Upper lobe of left lung (tissue), 6 donors: ENCODE results near the gene SLC16A9. TPM values are rescaled to one million over a fixed set of nuclear protein-coding genes. Genes with fewer than 3 reads are reported as not detected.
"Not testable (repeated sequence)": the region's sequence is repeated elsewhere in the genome, so short reads cannot be mapped to it uniquely, and the experiment has no call there.

Experiments
- ATAC-seq, 2 donors: fragments of 200-7000 bp; cut with Tn5 transposase; one replicate each; pipeline ENCODE4 v1.9.1; 2022; ENCODE audit warnings: mild to moderate bottlenecking in 2 of 2, moderate library complexity in 2 of 2; ENCODE audit not compliant: low FRiP score in 2 of 2
- DNase-seq, 2 donors: peaks; one replicate each; pipeline ENCODE4 v3.0.0-alpha.2; 2019 to 2020
- H3K27ac ChIP-seq, 4 donors: fragments of 200-600 bp; sonication (generic); one replicate each; pipeline ENCODE4 v1.5.1; 2016 to 2019
- H3K27me3 ChIP-seq, 4 donors: fragments of 200-600 bp; sonication (generic); one replicate each; pipeline ENCODE4 v1.5.1; 2017 to 2019
- H3K36me3 ChIP-seq, 4 donors: fragments of 200-600 bp; sonication (generic); one replicate each; pipeline ENCODE4 v1.5.1; 2016 to 2019
- H3K4me1 ChIP-seq, 4 donors: fragments of 200-600 bp; sonication (generic); one replicate each; pipeline ENCODE4 v1.5.1; 2018 to 2019
- H3K4me3 ChIP-seq, 4 donors: fragments of 200-600 bp; sonication (generic); one replicate each; pipeline ENCODE4 v1.5.1; 2017 to 2019; ENCODE audit warnings: mild to moderate bottlenecking in 2 of 4, moderate library complexity in 1 of 4
- H3K9me3 ChIP-seq, 4 donors: fragments of 200-600 bp; sonication (generic); one replicate each; pipeline ENCODE4 v1.5.1; 2018 to 2019
- CTCF ChIP-seq, 6 experiments: fragments of 450-650 bp in 4 of 6; fragments of 200-600 bp in 2 of 6; sonication (generic) in 2 of 6; IDR thresholded peaks; one replicate each; pipeline ENCODE4 v1.5.1; 2016 to 2019; ENCODE audit warnings: antibody characterized with exemption in 6 of 6
- EP300 ChIP-seq, 4 donors: sonication (generic); formaldehyde crosslinking; IDR thresholded peaks; one replicate each; pipeline ENCODE4 v1.5.1; 2017; ENCODE audit warnings: antibody characterized with exemption in 4 of 4, control low read depth in 2 of 4
- POLR2A ChIP-seq, 4 donors: fragments of 450-650 bp; IDR thresholded peaks; one replicate each; pipeline ENCODE4 v1.5.1; 2016 to 2017; ENCODE audit warnings: antibody characterized with exemption in 4 of 4, mild to moderate bottlenecking in 2 of 4
- POLR2AphosphoS5 ChIP-seq, 2 donors: sonication (generic); formaldehyde crosslinking; IDR thresholded peaks; one replicate each; pipeline ENCODE4 v1.5.1; 2017; ENCODE audit warnings: antibody characterized with exemption in 2 of 2
- WGBS, 2 donors: methylation state at CpG; one replicate each; pipeline ENCODE4 v1.1.5; 2017 to 2018; 5-methylcytosine and 5-hydroxymethylcytosine counted together
- total RNA-seq, 6 donors: library from RNA; depleted of rRNA in 4 of 6; stranded (reverse); fragments of >200 nt in 4 of 6; gene quantifications; one replicate each; pipeline versions ENCODE4 v1.1.0 to v1.2.1, GENCODE V29; 2016 to 2021
- donor health status: DM: no; HTN: no; CAD: no; lungs with moderate emphysema.
- donor health status: DM: no; HTN: yes; CAD: no; lungs with severe emphysema.

SLC16A9 gene
- total RNA-seq, 6 donors from 2014 or later: 0.79 to 1.1 (median 1.1) TPM; not detected in 2

GRCh38 chr10:59741583-59741982 is 31.9 kb upstream of the SLC16A9 start:
- DNase-seq (no peak), ATAC-seq (no peak)
- H3K9me3 ChIP-seq: peaks cover 0 to 6% (median 0%) of the 10 kb centered on the region in 4 donors
- 88 to 92% methylated on average over 5 of the region's 5 CpGs for WGBS, 2 donors
- no peaks in the 10 kb centered on the region for H3K27me3 ChIP-seq
- no peaks in the 10 kb centered on the region for H3K36me3 ChIP-seq
- no peak overlapping the region for H3K4me3 ChIP-seq
- no peaks in the 10 kb centered on the region for H3K4me1 ChIP-seq
- H3K27ac ChIP-seq: no peak overlapping the region
- TF ChIP-seq CTCF (IDR thresholded peaks at IDR 0.05) (no peak), POLR2A (IDR thresholded peaks at IDR 0.05) (no peak), EP300 (IDR thresholded peaks at IDR 0.05) (no peak), POLR2AphosphoS5 (IDR thresholded peaks at IDR 0.05) (no peak)

- TF ChIP-seq CTCF (IDR thresholded peaks at IDR 0.05) (no peak), POLR2AphosphoS5 (IDR thresholded peaks at IDR 0.05) (no peak), POLR2A (IDR thresholded peaks at IDR 0.05) (no peak), EP300 (IDR thresholded peaks at IDR 0.05) (no peak)
- no peaks in the 10 kb centered on the region for H3K27me3 ChIP-seq
- no peak for DNase-seq
These were observed 31.4 kb upstream of the SLC16A9 start for GRCh38 chr10:59741048-59741447.

GRCh38 chr10:59736749-59737148 is 27.1 kb upstream of the SLC16A9 start:
- DNase-seq: no peak
- H3K36me3 ChIP-seq: no peaks in the 10 kb centered on the region
- no peaks in the 10 kb centered on the region for H3K27me3 ChIP-seq
- no peaks in the 10 kb centered on the region for H3K4me1 ChIP-seq
- no peaks in the 10 kb centered on the region for H3K9me3 ChIP-seq
- H3K4me3 ChIP-seq: no peak overlapping the region
- WGBS, 2 donors: 92 to 95% methylated on average over 1 of the region's 1 CpG
- no peak overlapping the region for H3K27ac ChIP-seq
- no peak for ATAC-seq
- no peak for TF ChIP-seq POLR2AphosphoS5 (IDR thresholded peaks at IDR 0.05)
- TF ChIP-seq EP300 (IDR thresholded peaks at IDR 0.05): no peak
- TF ChIP-seq CTCF (IDR thresholded peaks at IDR 0.05): no peak
- TF ChIP-seq POLR2A (IDR thresholded peaks at IDR 0.05): no peak

More at GRCh38 chr10:59741048-59741447, 31.4 kb upstream of the SLC16A9 start:
- H3K36me3 ChIP-seq: no peaks in the 10 kb centered on the region
- no peak overlapping the region for H3K4me3 ChIP-seq
- no peak overlapping the region for H3K27ac ChIP-seq
- H3K4me1 ChIP-seq: no peaks in the 10 kb centered on the region
- no peak for ATAC-seq
- peaks cover 0 to 6% (median 0%) of the 10 kb centered on the region in 4 donors for H3K9me3 ChIP-seq

- no peaks in the 10 kb centered on the region for H3K9me3 ChIP-seq
- H3K36me3 ChIP-seq: no peaks in the 10 kb centered on the region
- TF ChIP-seq EP300 (IDR thresholded peaks at IDR 0.05) (no peak), CTCF (IDR thresholded peaks at IDR 0.05) (no peak), POLR2AphosphoS5 (IDR thresholded peaks at IDR 0.05) (no peak), POLR2A (IDR thresholded peaks at IDR 0.05) (no peak)
- ATAC-seq: no peak
- WGBS, 2 donors: 38 to 48% methylated on average over 1 of the region's 1 CpG
- H3K27ac ChIP-seq: no peak overlapping the region
- H3K4me3 ChIP-seq: no peak overlapping the region
- no peaks in the 10 kb centered on the region for H3K27me3 ChIP-seq
- H3K4me1 ChIP-seq: no peaks in the 10 kb centered on the region
- no peak for DNase-seq
These were observed 25.6 kb upstream of the SLC16A9 start for GRCh38 chr10:59735296-59735695.

GRCh38 chr10:59734014-59734462 is 24.4 kb upstream of the SLC16A9 start:
- WGBS, 2 donors: 53 to 62% methylated on average over 3 of the region's 3 CpGs
- H3K27me3 ChIP-seq: no peaks in the 10 kb centered on the region
- no peak overlapping the region for H3K4me3 ChIP-seq
- H3K27ac ChIP-seq: no peak overlapping the region
- ATAC-seq (no peak), DNase-seq (no peak)
- H3K4me1 ChIP-seq: no peaks in the 10 kb centered on the region
- TF ChIP-seq EP300 (IDR thresholded peaks at IDR 0.05) (no peak), POLR2A (IDR thresholded peaks at IDR 0.05) (no peak), CTCF (IDR thresholded peaks at IDR 0.05) (no peak), POLR2AphosphoS5 (IDR thresholded peaks at IDR 0.05) (no peak)
- no peaks in the 10 kb centered on the region for H3K36me3 ChIP-seq
- H3K9me3 ChIP-seq: no peaks in the 10 kb centered on the region

- peak in 1 of 2 donors; percentile 19 for DNase-seq
- H3K27ac ChIP-seq, ATAC-seq, H3K27me3 ChIP-seq, H3K36me3 ChIP-seq, H3K9me3 ChIP-seq, H3K4me3 ChIP-seq, H3K4me1 ChIP-seq: not testable (repeated sequence)
- 95 to 97% methylated on average over 14 to 16 of the region's 16 CpGs for WGBS, 2 donors
These were observed 23.8 kb upstream of the SLC16A9 start for GRCh38 chr10:59733321-59734013.

GRCh38 chr10:59732849-59733248 is 23.2 kb upstream of the SLC16A9 start:
- H3K27me3 ChIP-seq, H3K9me3 ChIP-seq, DNase-seq, H3K27ac ChIP-seq, ATAC-seq, H3K4me3 ChIP-seq, H3K36me3 ChIP-seq, H3K4me1 ChIP-seq: not testable (repeated sequence)
- 93 to 96% methylated on average over 4 of the region's 4 CpGs for WGBS, 2 donors
